HG03432 (cell line): ENCODE measurements around the gene ST3GAL2.
"Not testable (repeated sequence)": the region's sequence is repeated elsewhere in the genome, so short reads cannot be mapped to it uniquely, and the experiment has no call there.

Source experiments
- ATAC-seq: cut with Tn5 transposase; IDR thresholded peaks from one replicate; pipeline ENCODE4 v1.9.1; 2021; ENCODE audit warnings: mild to moderate bottlenecking, moderate library complexity; ENCODE audit not compliant: unreplicated experiment

ST3GAL2 gene

GRCh38 chr16:70349783-70350182 lies 89.1 kb downstream of the ST3GAL2 start:
- no peak for ATAC-seq

- no peak for ATAC-seq
Observed at GRCh38 chr16:70348991-70349390, 89.9 kb downstream of the ST3GAL2 start.

DNA sequence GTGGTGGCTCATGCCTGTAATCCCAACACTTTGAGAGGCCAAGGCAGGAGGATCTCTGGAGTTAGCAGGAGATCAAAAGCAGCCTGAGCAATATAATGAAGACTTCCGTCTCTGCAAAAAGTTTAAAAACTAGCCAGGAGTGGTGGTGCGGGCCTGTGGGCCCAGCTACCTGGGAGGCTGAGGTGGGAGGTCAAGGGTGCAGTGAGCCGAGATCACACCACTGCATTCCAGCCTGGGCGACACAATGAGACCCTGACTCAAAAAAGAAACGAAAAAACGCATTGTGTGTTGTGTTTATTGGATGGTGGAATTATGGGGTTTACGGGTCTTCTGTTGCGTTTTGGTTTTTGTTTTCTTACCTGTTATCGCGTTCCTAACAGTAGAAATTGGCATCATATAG lies 93.1 kb downstream of the ST3GAL2 start:
- no peak for ATAC-seq

DNA sequence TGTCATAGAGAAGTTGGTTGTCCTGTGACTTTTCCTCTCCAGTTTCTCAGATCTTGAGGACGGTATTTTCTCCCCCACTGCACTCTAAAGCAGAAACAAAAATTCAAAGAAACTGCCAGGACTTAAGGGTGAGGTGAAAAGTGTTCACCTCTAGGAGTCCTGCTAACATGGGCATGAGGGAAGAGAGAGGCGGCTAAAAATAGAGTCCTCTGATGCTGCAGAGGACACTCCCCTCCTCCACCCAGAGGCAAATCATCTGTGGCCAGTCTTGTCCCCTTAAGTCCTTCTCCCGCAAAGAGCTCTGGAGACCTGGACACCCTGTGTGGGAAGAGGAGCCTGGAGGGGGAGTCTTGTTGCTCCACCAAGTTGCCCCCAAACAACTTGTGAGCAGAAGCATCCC lies 96.9 kb downstream of the ST3GAL2 start:
- no peak for ATAC-seq

DNA sequence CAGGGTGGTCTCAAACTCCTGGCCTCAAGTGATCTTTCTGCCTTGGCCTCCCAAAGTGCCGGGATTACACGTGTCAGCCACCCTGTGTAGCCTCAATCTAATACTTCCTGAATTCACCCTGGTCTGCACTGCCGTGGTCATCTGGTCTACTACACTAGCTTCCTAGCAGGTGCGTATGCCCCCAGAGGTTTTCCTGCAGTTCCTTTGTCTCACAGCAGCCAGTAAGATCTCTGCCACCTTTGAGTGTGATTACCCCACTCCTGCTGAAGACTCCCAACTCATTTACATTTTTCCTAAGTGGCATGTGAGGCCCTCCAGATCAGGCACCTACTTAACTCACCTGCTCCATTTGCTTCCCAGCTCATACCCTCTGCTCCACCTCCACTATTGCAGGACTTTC lies 97.3 kb downstream of the ST3GAL2 start:
- ATAC-seq, result no peak

- ATAC-seq, result no peak
Observed at GRCh38 chr16:70337814-70338213, 101.1 kb downstream of the ST3GAL2 start.

DNA sequence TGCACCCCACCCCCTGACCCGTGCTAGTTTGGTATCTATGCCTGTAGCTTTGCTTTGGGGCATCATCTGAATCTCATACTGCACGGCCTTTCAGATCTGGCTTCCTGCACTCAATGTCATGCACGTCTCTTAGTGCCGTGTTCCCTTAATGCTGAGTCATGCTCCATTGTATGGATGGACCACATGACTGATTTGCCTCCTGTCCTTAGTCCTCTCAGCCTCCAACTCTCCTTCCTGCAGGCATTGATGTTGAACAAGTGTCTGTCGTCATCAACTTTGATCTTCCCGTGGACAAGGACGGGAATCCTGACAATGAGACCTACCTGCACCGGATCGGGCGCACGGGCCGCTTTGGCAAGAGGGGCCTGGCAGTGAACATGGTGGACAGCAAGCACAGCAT lies 106.2 kb downstream of the ST3GAL2 start:
- not testable (repeated sequence) for ATAC-seq

- ATAC-seq, result no peak
Observed at GRCh38 chr16:70331588-70332358, 107.1 kb downstream of the ST3GAL2 start.

DNA sequence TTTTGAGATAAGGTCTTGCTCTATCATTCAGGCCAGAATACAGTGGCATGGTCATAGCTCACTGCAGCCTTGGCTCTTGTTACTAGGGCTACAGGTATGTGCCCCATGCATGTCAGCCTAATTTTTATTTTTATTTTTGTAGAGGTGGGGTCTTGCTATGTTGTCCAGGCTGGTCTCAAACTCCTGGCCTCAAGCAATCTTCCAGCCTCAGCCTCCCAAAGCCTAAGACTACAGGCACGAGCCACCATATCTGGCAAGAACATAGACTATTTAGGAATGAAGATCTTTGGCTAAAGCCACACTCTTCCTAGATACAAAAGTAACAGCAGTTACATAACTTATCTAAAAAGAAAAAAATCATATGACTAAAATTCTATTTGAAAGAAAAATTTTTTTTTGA lies 107.8 kb downstream of the ST3GAL2 start:
- ATAC-seq, result no peak
